Trophoblast cell (in vitro differentiated cells and primary cell): ENCODE results near the gene C11orf98.
"Not testable (repeated sequence)": the region's sequence is repeated elsewhere in the genome, so short reads cannot be mapped to it uniquely, and the experiment has no call there.

ENCODE experiments used
- DNase-seq, 2 donors: peaks; one replicate each; pipeline ENCODE4 v3.0.0-alpha.2; 2016
- H2AFZ ChIP-seq: 2 replicates; pipeline ENCODE4 v1.6.1; 2013; ENCODE audit warnings: low read length, moderate library complexity, mild to moderate bottlenecking; ENCODE audit not compliant: insufficient read depth, poor library complexity
- H2AK5ac ChIP-seq: 2 replicates; pipeline ENCODE4 v1.6.1; 2013; ENCODE audit warnings: mild to moderate bottlenecking, low read length
- H2BK120ac ChIP-seq: 2 replicates; pipeline ENCODE4 v1.6.1; 2013; ENCODE audit warnings: low read length, mild to moderate bottlenecking, moderate library complexity; ENCODE audit not compliant: insufficient read depth, poor library complexity
- H2BK12ac ChIP-seq: 2 replicates; pipeline ENCODE4 v1.6.1; 2013; ENCODE audit warnings: mild to moderate bottlenecking, low read length, moderate library complexity
- H2BK5ac ChIP-seq: 2 replicates; pipeline ENCODE4 v1.6.1; 2013; ENCODE audit warnings: low read length, low read depth, moderate library complexity, mild to moderate bottlenecking; ENCODE audit not compliant: poor library complexity
- H3K14ac ChIP-seq: 2 replicates; pipeline ENCODE4 v1.6.1; 2013; ENCODE audit warnings: mild to moderate bottlenecking, low read length
- H3K18ac ChIP-seq: 2 replicates; pipeline ENCODE4 v1.6.1; 2013; ENCODE audit warnings: mild to moderate bottlenecking, low read length
- H3K23ac ChIP-seq: 2 replicates; pipeline ENCODE4 v1.6.1; 2013; ENCODE audit warnings: low read length
- H3K27ac ChIP-seq: 2 replicates; pipeline ENCODE4 v1.5.1; 2013; ENCODE audit warnings: low read depth, mild to moderate bottlenecking, inconsistent platforms, low read length, moderate library complexity
- H3K27me3 ChIP-seq: 2 replicates; pipeline ENCODE4 v1.6.1; 2013; ENCODE audit warnings: inconsistent platforms, mild to moderate bottlenecking, low read length, moderate library complexity; ENCODE audit not compliant: insufficient read depth
- H3K36me3 ChIP-seq, 2 experiments: 1 replicate in 1 of 2; 2 replicates in 1 of 2; pipeline ENCODE4 v1.6.1; 2013; ENCODE audit warnings: low read length in 2 of 2, mild to moderate bottlenecking in 2 of 2, moderate library complexity in 1 of 2; ENCODE audit not compliant: insufficient read depth in 2 of 2, control insufficient read depth in 1 of 2
- H3K4ac ChIP-seq: 2 replicates; pipeline ENCODE4 v1.6.1; 2013; ENCODE audit warnings: low read depth, mild to moderate bottlenecking, low read length, moderate library complexity
- H3K4me1 ChIP-seq, 2 experiments: 1 replicate in 1 of 2; 2 replicates in 1 of 2; pipeline ENCODE4 v1.6.1; 2013; ENCODE audit warnings: low read length in 2 of 2, mild to moderate bottlenecking in 2 of 2, moderate library complexity in 1 of 2; ENCODE audit not compliant: insufficient read depth in 2 of 2, control insufficient read depth in 1 of 2
- H3K4me2 ChIP-seq: 2 replicates; pipeline ENCODE4 v1.6.1; 2013; ENCODE audit warnings: inconsistent platforms, mild to moderate bottlenecking, low read length, moderate library complexity
- H3K4me3 ChIP-seq: 2 replicates; pipeline ENCODE4 v1.5.1; 2013; ENCODE audit warnings: mild to moderate bottlenecking, low read depth, low read length, inconsistent platforms
- H3K79me1 ChIP-seq: one replicate; pipeline ENCODE4 v1.6.1; 2013; ENCODE audit warnings: low read length
- H3K79me2 ChIP-seq: 2 replicates; pipeline ENCODE4 v1.6.1; 2013; ENCODE audit warnings: low read length, mild to moderate bottlenecking; ENCODE audit not compliant: control insufficient read depth, insufficient read depth, poor library complexity
- H3K9ac ChIP-seq: 2 replicates; pipeline ENCODE4 v1.6.1; 2013; ENCODE audit warnings: mild to moderate bottlenecking, low read length
- H3K9me3 ChIP-seq: 2 replicates; pipeline ENCODE4 v1.6.1; 2013; ENCODE audit warnings: low read depth, mild to moderate bottlenecking, control low read depth, inconsistent platforms, low read length; ENCODE audit not compliant: insufficient read depth
- H4K12ac ChIP-seq: 2 replicates; pipeline ENCODE4 v1.6.1; 2013; ENCODE audit warnings: low read depth, mild to moderate bottlenecking, low read length, moderate library complexity
- H4K8ac ChIP-seq: 2 replicates; pipeline ENCODE4 v1.6.1; 2013; ENCODE audit warnings: low read depth, mild to moderate bottlenecking, low read length, moderate library complexity
- H4K91ac ChIP-seq: one replicate; pipeline ENCODE4 v1.6.1; 2013; ENCODE audit warnings: low read depth, mild to moderate bottlenecking, low read length, moderate library complexity
- WGBS: extraction: QIAGEN DNeasy Blood & Tissue Kit; methylation state at CpG from one replicate; pipeline ENCODE4 v1.1.7; 2013; ENCODE audit warnings: missing lambda C conversion rate; ENCODE audit not compliant: insufficient read length, insufficient coverage; ENCODE audit errors: extremely low coverage; 5-methylcytosine and 5-hydroxymethylcytosine counted together

C11orf98 gene

GRCh38 chr11:62654297-62654696 is 10.7 kb downstream of the C11orf98 start:
- DNase-seq, result peak; percentile 71 to 73
- Histone ChIP-seq H2AFZ (no peak overlapping the region), H3K18ac (no peak overlapping the region), H3K79me2 (peaks cover 7% of the 10 kb centered on the region), H3K4me2 (no peak overlapping the region), H2BK120ac (no peak overlapping the region), H2BK5ac (no peak overlapping the region), H2BK12ac (no peak overlapping the region), H3K27ac (no peak overlapping the region), H4K91ac (no peak overlapping the region), H2AK5ac (peak overlapping the region; percentile 66), H3K9ac (no peak overlapping the region), H3K4me3 (no peak overlapping the region), H3K79me1 (peaks cover 7% of the 10 kb centered on the region), H3K14ac (no peak overlapping the region), H4K12ac (no peak overlapping the region), H3K27me3 (no peaks in the 10 kb centered on the region), H3K9me3 (no peaks in the 10 kb centered on the region), H3K23ac (no peak overlapping the region), H3K4me1 (peaks cover 2 to 8% of the 10 kb centered on the region in 2 experiments), H3K36me3 (peaks cover 5% of the 10 kb centered on the region in 2 experiments), H3K4ac (no peak overlapping the region), H4K8ac (peak overlapping the region; percentile 67)
- no CpG with 5 or more reads among the region's 11 CpGs for WGBS

GRCh38 chr11:62652161-62653006 is 12.6 kb downstream of the C11orf98 start:
- H3K27me3 ChIP-seq, result no peaks in the 10 kb centered on the region
- peaks cover 7% of the 10 kb centered on the region for H3K79me2 ChIP-seq
- peak overlapping the region; percentile 97 for H3K9ac ChIP-seq
- no peak overlapping the region for H3K23ac ChIP-seq
- H3K4me1 ChIP-seq, result peaks cover 2 to 8% of the 10 kb centered on the region in 2 experiments
- peak overlapping the region; percentile 97 for H3K4me2 ChIP-seq
- peak overlapping the region; percentile 89 for H4K91ac ChIP-seq
- no peaks in the 10 kb centered on the region for H3K9me3 ChIP-seq
- H3K4me3 ChIP-seq, result peak overlapping the region; percentile 90
- H4K12ac ChIP-seq, result peak overlapping the region; percentile 100
- H3K36me3 ChIP-seq, result peaks cover 22 to 24% of the 10 kb centered on the region in 2 experiments
- H2AK5ac ChIP-seq, result peak overlapping the region; percentile 84
- H3K27ac ChIP-seq, result peak overlapping the region; percentile 61
- H2BK120ac ChIP-seq, result peak overlapping the region; percentile 94
- H3K4ac ChIP-seq, result peak overlapping the region; percentile 99
- peak overlapping the region; percentile 71 for H2AFZ ChIP-seq
- peak overlapping the region; percentile 98 for H3K18ac ChIP-seq
- peak overlapping the region; percentile 98 for H3K14ac ChIP-seq
- peak overlapping the region; percentile 74 for H2BK12ac ChIP-seq
- DNase-seq, result no peak
- H4K8ac ChIP-seq, result peak overlapping the region; percentile 99
- H3K79me1 ChIP-seq, result peaks cover 7% of the 10 kb centered on the region
- peak overlapping the region; percentile 93 for H2BK5ac ChIP-seq
- WGBS, result no CpG with 5 or more reads among the region's 16 CpGs

GRCh38 chr11:62650283-62650682 is 14.7 kb downstream of the C11orf98 start:
- H3K4me2 ChIP-seq, H4K8ac ChIP-seq, H2BK12ac ChIP-seq, H3K9me3 ChIP-seq, H3K9ac ChIP-seq, H3K27ac ChIP-seq, H2BK120ac ChIP-seq, H3K18ac ChIP-seq, H4K12ac ChIP-seq, DNase-seq, H3K23ac ChIP-seq, H2AK5ac ChIP-seq, H3K14ac ChIP-seq, H3K27me3 ChIP-seq, H2BK5ac ChIP-seq, H3K4me3 ChIP-seq, H4K91ac ChIP-seq, H2AFZ ChIP-seq, H3K4ac ChIP-seq: not testable (repeated sequence)
- H3K79me2 ChIP-seq, result peaks cover 17% of the 10 kb centered on the region
- WGBS, result no CpG with 5 or more reads among the region's 12 CpGs
- H3K79me1 ChIP-seq, result peaks cover 15% of the 10 kb centered on the region
- H3K4me1 ChIP-seq, result peaks cover 10 to 14% of the 10 kb centered on the region in 2 experiments
- peaks cover 22 to 25% of the 10 kb centered on the region in 2 experiments for H3K36me3 ChIP-seq

- Histone ChIP-seq H2BK5ac (no peak overlapping the region), H3K27me3 (no peaks in the 10 kb centered on the region), H4K91ac (no peak overlapping the region), H2AFZ (no peak overlapping the region), H3K79me1 (peaks cover 15% of the 10 kb centered on the region), H3K4me1 (peaks cover 10 to 17% of the 10 kb centered on the region in 2 experiments), H3K36me3 (peaks cover 23 to 26% of the 10 kb centered on the region in 2 experiments), H4K8ac (no peak overlapping the region), H3K4me2 (no peak overlapping the region), H3K9me3 (no peaks in the 10 kb centered on the region), H2AK5ac (no peak overlapping the region), H3K4ac (no peak overlapping the region), H3K79me2 (peaks cover 17% of the 10 kb centered on the region), H3K4me3 (no peak overlapping the region), H2BK120ac (no peak overlapping the region), H3K23ac (no peak overlapping the region), H3K27ac (no peak overlapping the region), H2BK12ac (no peak overlapping the region), H3K9ac (no peak overlapping the region), H3K18ac (no peak overlapping the region), H4K12ac (no peak overlapping the region), H3K14ac (no peak overlapping the region)
- no peak for DNase-seq
- WGBS, result no CpG with 5 or more reads among the region's 11 CpGs
These were observed 15.5 kb downstream of the C11orf98 start for GRCh38 chr11:62649486-62649885.
